Keratinocyte (primary cell): ENCODE results near the gene C6orf15. TPM values are rescaled to one million over a fixed set of nuclear protein-coding genes. Genes with fewer than 3 reads are reported as not detected.

Experiments
- DNase-seq: peaks from one replicate; pipeline ENCODE4 v3.0.0-alpha.2; 2011; ENCODE audit warnings: low read depth, missing footprints, low spot score
- FAIRE-seq: peaks from 2 replicates; lab custom pipeline; 2011; peaks lifted over from hg19 to GRCh38; lab: Jason Lieb, UNC
- H2AFZ ChIP-seq: 2 replicates; pipeline ENCODE4 v1.6.0; 2012; ENCODE audit warnings: low read length, control low read depth, inconsistent platforms; ENCODE audit not compliant: control insufficient read depth
- H3K27ac ChIP-seq: 2 replicates; pipeline ENCODE4 v1.5.1; 2011; ENCODE audit warnings: low read length; ENCODE audit not compliant: control insufficient read depth, insufficient read depth
- H3K27me3 ChIP-seq: 3 replicates; pipeline ENCODE4 v1.6.0; 2011; ENCODE audit warnings: low read length; ENCODE audit not compliant: control insufficient read depth, insufficient read depth; ENCODE audit errors: extremely low read depth
- H3K36me3 ChIP-seq, 2 experiments: 2 replicates in 1 of 2; 3 replicates in 1 of 2; pipeline ENCODE4 v1.5.1; 2011; ENCODE audit warnings: low read length in 2 of 2, mild to moderate bottlenecking in 1 of 2; ENCODE audit not compliant: control insufficient read depth in 2 of 2, insufficient read depth in 2 of 2; ENCODE audit errors: extremely low read depth in 1 of 2
- H3K4me1 ChIP-seq: 3 replicates; pipeline ENCODE4 v1.5.1; 2011; ENCODE audit warnings: low read length; ENCODE audit not compliant: control insufficient read depth, insufficient read depth; ENCODE audit errors: extremely low read depth
- H3K4me2 ChIP-seq: 3 replicates; pipeline ENCODE4 v1.6.0; 2011; ENCODE audit warnings: low read depth, low read length; ENCODE audit not compliant: control insufficient read depth, insufficient read depth; ENCODE audit errors: extremely low read depth
- H3K4me3 ChIP-seq, 3 experiments: fragments of 200-600 bp in 1 of 3; sonication (generic) in 1 of 3; 2 replicates in 2 of 3; 3 replicates in 1 of 3; pipeline ENCODE4 v1.5.1; 2011 to 2016; ENCODE audit warnings: low read length in 3 of 3, mild to moderate bottlenecking in 3 of 3, control low read depth in 2 of 3, inconsistent platforms in 1 of 3, low read depth in 1 of 3, mixed read lengths in 1 of 3, mixed run types in 1 of 3, moderate library complexity in 1 of 3; ENCODE audit not compliant: control insufficient read depth in 2 of 3, insufficient read depth in 2 of 3; ENCODE audit errors: extremely low read depth in 1 of 3
- H3K79me2 ChIP-seq: 2 replicates; pipeline ENCODE4 v1.6.0; 2012; ENCODE audit warnings: low read length; ENCODE audit not compliant: control insufficient read depth, insufficient read depth
- H3K9ac ChIP-seq: 3 replicates; pipeline ENCODE4 v1.6.0; 2011; ENCODE audit warnings: low read length; ENCODE audit not compliant: control insufficient read depth, insufficient read depth; ENCODE audit errors: extremely low read depth
- H3K9me1 ChIP-seq: 3 replicates; pipeline ENCODE4 v1.6.0; 2011; ENCODE audit warnings: low read length; ENCODE audit not compliant: control insufficient read depth, insufficient read depth; ENCODE audit errors: extremely low read depth
- H3K9me3 ChIP-seq: 2 replicates; pipeline ENCODE4 v1.5.1; 2012; ENCODE audit warnings: low read depth, low read length; ENCODE audit not compliant: control insufficient read depth
- H4K20me1 ChIP-seq: 3 replicates; pipeline ENCODE4 v1.6.0; 2011; ENCODE audit warnings: low read length; ENCODE audit not compliant: control insufficient read depth, insufficient read depth; ENCODE audit errors: extremely low read depth
- EZH2 ChIP-seq: IDR thresholded peaks from one replicate; pipeline ENCODE4 v1.6.1; 2012; ENCODE audit warnings: inconsistent platforms, mild to moderate bottlenecking, low read length, moderate library complexity
- dilution Hi-C: fragments of 300-500 bp; cut with MboI; formaldehyde crosslinking; loops from one replicate; pipeline ENCODE4 v1.7.0; 2020; ENCODE audit warnings: low sequenced_read_pairs; ENCODE audit not compliant: extremely low pct_ligation_motif_present
- polyA plus RNA-seq, 5 experiments: library from polyadenylated mRNA; depleted of rRNA in 3 of 5; stranded (reverse) in 3 of 5; stranded (forward) in 1 of 5; unstranded in 1 of 5; fragments of >200 nt; gene quantifications; 1 replicate in 1 of 5; 2 replicates in 3 of 5; 3 replicates in 1 of 5; pipeline versions ENCODE4 v1.2.1 to v1.2.3, GENCODE V29; 2011 to 2012; ENCODE audit warnings: missing spikeins in 2 of 5, low read depth in 1 of 5, low replicate concordance in 1 of 5
- TF ChIP-seq, protein P1 (sequence below), 3 experiments: IDR thresholded peaks in 1 of 3; conservative IDR thresholded peaks in 1 of 3; optimal IDR thresholded peaks in 1 of 3; 2 replicates in 2 of 3; 3 replicates in 1 of 3; pipeline versions ENCODE3 to v1.5.1; 2011; ENCODE audit warnings: low read length in 3 of 3, mild to moderate bottlenecking in 3 of 3, moderate library complexity in 2 of 3, control low read depth in 1 of 3, inconsistent platforms in 1 of 3; ENCODE audit not compliant: insufficient read depth in 2 of 3; ENCODE audit errors: extremely low read depth in 1 of 3

The C6orf15 gene
- polyA plus RNA-seq, 1 donor (not counting 4 experiments of a cell fraction or from before 2014, with no cell fraction given), result 0.08 TPM

DNA sequence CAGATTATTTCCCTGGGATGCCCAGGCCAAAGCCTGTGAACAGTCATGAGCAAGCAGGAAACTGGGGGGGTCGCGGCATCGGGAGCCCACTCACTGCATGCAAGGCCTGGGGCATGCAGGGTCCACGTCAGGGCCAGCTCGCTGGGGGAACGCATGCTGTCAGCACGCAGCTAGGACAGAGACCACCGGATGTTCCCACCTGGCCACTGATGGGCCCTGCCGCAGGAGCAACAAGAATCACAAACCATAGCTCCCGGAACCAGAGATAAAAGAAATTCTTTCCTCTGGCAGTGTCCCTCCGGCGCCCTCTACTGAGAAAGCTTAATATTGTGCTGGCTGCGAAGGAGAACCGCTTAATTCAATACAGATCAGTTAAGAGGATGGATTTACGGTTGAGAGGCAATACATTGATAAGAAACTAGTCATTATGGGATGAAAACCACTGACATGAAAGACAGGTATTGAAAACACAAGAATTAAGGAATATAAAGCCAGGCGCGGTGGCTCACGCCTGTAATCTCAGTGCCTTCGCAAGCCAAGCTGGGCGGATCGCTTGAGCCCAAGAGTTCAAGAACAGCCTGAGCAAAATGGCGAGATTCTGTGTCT, 32.6 kb downstream of the C6orf15 start:
- peaks cover 11% of the 10 kb centered on the region for H3K4me1 ChIP-seq
- no peaks in the 10 kb centered on the region for H3K9me3 ChIP-seq
- peak overlapping the region; percentile 43 for H3K4me2 ChIP-seq
- H2AFZ ChIP-seq, result peak overlapping the region; percentile 72
- H4K20me1 ChIP-seq, result no peaks in the 10 kb centered on the region
- dilution Hi-C loops, result no loop called here
- no peak overlapping the region for H3K27ac ChIP-seq
- no peaks in the 10 kb centered on the region for H3K36me3 ChIP-seq
- no peaks in the 10 kb centered on the region for H3K9me1 ChIP-seq
- H3K79me2 ChIP-seq, result no peaks in the 10 kb centered on the region
- H3K27me3 ChIP-seq, result no peaks in the 10 kb centered on the region
- no peak overlapping the region for H3K4me3 ChIP-seq
- FAIRE-seq (no peak), DNase-seq (no peak)
- no peak for TF ChIP-seq EZH2
- TF ChIP-seq, protein P1, sequence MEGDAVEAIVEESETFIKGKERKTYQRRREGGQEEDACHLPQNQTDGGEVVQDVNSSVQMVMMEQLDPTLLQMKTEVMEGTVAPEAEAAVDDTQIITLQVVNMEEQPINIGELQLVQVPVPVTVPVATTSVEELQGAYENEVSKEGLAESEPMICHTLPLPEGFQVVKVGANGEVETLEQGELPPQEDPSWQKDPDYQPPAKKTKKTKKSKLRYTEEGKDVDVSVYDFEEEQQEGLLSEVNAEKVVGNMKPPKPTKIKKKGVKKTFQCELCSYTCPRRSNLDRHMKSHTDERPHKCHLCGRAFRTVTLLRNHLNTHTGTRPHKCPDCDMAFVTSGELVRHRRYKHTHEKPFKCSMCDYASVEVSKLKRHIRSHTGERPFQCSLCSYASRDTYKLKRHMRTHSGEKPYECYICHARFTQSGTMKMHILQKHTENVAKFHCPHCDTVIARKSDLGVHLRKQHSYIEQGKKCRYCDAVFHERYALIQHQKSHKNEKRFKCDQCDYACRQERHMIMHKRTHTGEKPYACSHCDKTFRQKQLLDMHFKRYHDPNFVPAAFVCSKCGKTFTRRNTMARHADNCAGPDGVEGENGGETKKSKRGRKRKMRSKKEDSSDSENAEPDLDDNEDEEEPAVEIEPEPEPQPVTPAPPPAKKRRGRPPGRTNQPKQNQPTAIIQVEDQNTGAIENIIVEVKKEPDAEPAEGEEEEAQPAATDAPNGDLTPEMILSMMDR (optimal IDR thresholded peaks at IDR 0.05 in 1 of 3, IDR thresholded peaks at IDR 0.05 in 1 of 3, conservative IDR thresholded peaks at IDR 0.05 in 1 of 3; ENCODE audit: extremely low read depth in 1 of 3, insufficient read depth in 2 of 3, low read length in 3 of 3), result peak; percentile 67 to 81 (median 78)
- no peak overlapping the region for H3K9ac ChIP-seq

DNA sequence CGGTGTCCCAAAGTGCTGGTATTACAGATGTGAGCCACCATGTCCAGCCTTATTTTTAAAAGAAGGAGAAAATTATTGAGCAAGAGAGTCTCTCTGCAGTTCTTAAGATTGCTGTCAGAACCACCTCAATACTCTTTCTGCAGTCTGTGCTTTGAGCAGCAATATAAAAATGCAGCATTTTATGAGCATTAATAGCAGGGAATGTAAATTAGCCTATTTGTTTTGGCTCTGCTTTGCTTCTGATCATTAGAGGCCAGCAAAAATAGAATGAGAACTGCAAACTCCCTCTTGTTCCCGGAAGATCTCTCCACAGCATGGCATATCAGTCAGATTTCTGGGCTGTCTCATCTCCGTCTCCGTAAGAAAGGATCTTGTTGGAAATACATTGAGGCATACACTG, 35.8 kb downstream of the C6orf15 start:
- no peaks in the 10 kb centered on the region for H3K79me2 ChIP-seq
- no peak overlapping the region for H3K4me3 ChIP-seq
- H3K4me1 ChIP-seq, result peaks cover 3% of the 10 kb centered on the region
- no peaks in the 10 kb centered on the region for H3K9me3 ChIP-seq
- H3K27ac ChIP-seq, result no peak overlapping the region
- H4K20me1 ChIP-seq, result no peaks in the 10 kb centered on the region
- FAIRE-seq, result no peak
- H3K27me3 ChIP-seq, result no peaks in the 10 kb centered on the region
- H2AFZ ChIP-seq, result no peak overlapping the region
- H3K9ac ChIP-seq, result no peak overlapping the region
- dilution Hi-C loops, result no loop called here
- TF ChIP-seq, protein P1 (optimal IDR thresholded peaks at IDR 0.05 in 1 of 3, IDR thresholded peaks at IDR 0.05 in 1 of 3, conservative IDR thresholded peaks at IDR 0.05 in 1 of 3; ENCODE audit: extremely low read depth in 1 of 3, insufficient read depth in 2 of 3, low read length in 3 of 3), result no peak
- no peak for TF ChIP-seq EZH2
- DNase-seq, result no peak
- H3K4me2 ChIP-seq, result no peak overlapping the region
- H3K9me1 ChIP-seq, result no peaks in the 10 kb centered on the region
- no peaks in the 10 kb centered on the region for H3K36me3 ChIP-seq
